Kidney epithelial cell (primary cell): ENCODE data around the gene BAD. TPM values are rescaled to one million over a fixed set of nuclear protein-coding genes. Genes with fewer than 3 reads are reported as not detected.
"Not testable (repeated sequence)": the region's sequence is repeated elsewhere in the genome, so short reads cannot be mapped to it uniquely, and the experiment has no call there.

Experiments used
- DNase-seq: peaks from one replicate; pipeline ENCODE4 v3.0.0-alpha.2; 2010; ENCODE audit warnings: low read depth
- H3K27me3 ChIP-seq: 2 replicates; pipeline ENCODE4 v1.6.0; 2011; ENCODE audit warnings: low read length; ENCODE audit not compliant: control insufficient read depth, insufficient read depth
- H3K36me3 ChIP-seq: 2 replicates; pipeline ENCODE4 v1.5.1; 2011; ENCODE audit warnings: low read length; ENCODE audit not compliant: control insufficient read depth, insufficient read depth
- H3K4me3 ChIP-seq: 2 replicates; pipeline ENCODE4 v1.5.1; 2011; ENCODE audit warnings: low read depth, mild to moderate bottlenecking, control low read depth, low read length
- total RNA-seq: library from RNA; depleted of rRNA; stranded (reverse); fragments of >200 nt; gene quantifications from 2 replicates; pipeline ENCODE4 v1.2.3, GENCODE V29; 2015
- TF ChIP-seq, protein P1 (sequence below): IDR thresholded peaks from 2 replicates; pipeline ENCODE4 v1.5.1; 2011; ENCODE audit warnings: mild to moderate bottlenecking, moderate library complexity, low read length, control low read depth, inconsistent platforms; ENCODE audit not compliant: insufficient read depth, poor library complexity, severe bottlenecking

Gene BAD
- total RNA-seq, 1 donor from 2014 or later: 118 TPM

DNA sequence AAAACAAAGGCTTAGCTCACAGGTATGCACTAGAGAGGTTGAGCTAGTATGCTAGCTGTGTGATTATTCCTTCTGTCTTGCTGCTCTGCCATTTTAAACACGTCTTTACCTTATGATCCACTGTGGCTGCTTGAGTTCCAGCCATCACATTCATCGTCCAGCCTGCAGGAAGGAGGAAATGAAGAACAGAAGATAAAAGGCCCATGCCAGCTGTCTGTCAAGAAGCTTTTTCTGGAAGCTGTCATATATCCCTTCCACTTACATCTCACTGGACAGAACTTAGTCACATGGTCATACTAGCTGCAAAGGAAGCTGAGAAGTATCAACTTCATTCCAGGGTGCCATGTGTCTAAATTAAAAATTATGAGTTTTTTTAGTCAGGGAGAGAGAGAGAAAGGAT, 42.9 kb upstream of the BAD start:
- TF ChIP-seq, protein P1, sequence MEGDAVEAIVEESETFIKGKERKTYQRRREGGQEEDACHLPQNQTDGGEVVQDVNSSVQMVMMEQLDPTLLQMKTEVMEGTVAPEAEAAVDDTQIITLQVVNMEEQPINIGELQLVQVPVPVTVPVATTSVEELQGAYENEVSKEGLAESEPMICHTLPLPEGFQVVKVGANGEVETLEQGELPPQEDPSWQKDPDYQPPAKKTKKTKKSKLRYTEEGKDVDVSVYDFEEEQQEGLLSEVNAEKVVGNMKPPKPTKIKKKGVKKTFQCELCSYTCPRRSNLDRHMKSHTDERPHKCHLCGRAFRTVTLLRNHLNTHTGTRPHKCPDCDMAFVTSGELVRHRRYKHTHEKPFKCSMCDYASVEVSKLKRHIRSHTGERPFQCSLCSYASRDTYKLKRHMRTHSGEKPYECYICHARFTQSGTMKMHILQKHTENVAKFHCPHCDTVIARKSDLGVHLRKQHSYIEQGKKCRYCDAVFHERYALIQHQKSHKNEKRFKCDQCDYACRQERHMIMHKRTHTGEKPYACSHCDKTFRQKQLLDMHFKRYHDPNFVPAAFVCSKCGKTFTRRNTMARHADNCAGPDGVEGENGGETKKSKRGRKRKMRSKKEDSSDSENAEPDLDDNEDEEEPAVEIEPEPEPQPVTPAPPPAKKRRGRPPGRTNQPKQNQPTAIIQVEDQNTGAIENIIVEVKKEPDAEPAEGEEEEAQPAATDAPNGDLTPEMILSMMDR: no peak
- no peak for DNase-seq

DNA sequence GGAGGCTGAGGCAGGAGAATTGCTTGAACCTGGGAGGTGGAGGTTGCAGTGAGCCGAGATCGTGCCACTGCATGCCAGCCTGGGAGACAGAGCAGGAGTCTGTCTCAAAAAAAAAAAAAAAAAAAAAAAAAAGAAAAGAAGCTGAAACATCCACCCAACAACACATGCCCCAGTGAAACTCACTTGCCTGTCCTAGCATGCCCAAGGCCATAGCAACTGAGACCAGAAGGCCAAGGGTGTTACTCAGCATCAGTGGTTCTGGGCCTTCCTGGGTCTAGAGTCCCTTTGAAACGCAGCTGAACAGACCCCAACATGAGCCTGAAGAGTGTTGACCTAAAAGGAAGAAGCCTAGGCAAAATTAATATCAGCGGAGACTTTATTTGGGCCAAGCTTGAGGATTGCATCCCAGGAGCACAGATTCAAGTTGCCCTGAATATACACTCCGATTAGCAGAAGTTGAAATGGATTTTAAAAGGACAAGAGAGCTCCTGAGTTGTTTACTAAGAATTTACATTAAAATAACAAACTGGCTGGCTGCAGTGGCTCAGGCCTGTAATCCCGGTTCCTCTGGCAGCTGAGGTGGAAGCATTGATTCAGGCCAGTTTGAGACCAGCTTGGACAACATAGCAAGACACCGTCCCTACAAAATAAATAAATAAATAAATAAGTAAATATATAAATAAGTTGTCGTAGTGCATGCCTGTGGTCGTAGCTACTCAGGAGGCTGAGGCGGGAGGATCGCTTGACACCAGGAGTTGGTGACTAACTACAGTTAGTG, 40.4 kb upstream of the BAD start:
- Histone ChIP-seq H3K27me3 (no peaks in the 10 kb centered on the region), H3K36me3 (peaks cover 3% of the 10 kb centered on the region), H3K4me3 (no peak overlapping the region)
- DNase-seq: no peak
- TF ChIP-seq, protein P1: no peak

More for the DNA sequence above, 42.9 kb upstream of the BAD start:
- Histone ChIP-seq H3K4me3 (no peak overlapping the region), H3K36me3 (peaks cover under 1% of the 10 kb centered on the region), H3K27me3 (no peaks in the 10 kb centered on the region)

- H3K36me3 ChIP-seq, H3K4me3 ChIP-seq, DNase-seq, H3K27me3 ChIP-seq: not testable (repeated sequence)
Observed at GRCh38 chr11:64323984-64324383, 39.5 kb upstream of the BAD start.

DNA sequence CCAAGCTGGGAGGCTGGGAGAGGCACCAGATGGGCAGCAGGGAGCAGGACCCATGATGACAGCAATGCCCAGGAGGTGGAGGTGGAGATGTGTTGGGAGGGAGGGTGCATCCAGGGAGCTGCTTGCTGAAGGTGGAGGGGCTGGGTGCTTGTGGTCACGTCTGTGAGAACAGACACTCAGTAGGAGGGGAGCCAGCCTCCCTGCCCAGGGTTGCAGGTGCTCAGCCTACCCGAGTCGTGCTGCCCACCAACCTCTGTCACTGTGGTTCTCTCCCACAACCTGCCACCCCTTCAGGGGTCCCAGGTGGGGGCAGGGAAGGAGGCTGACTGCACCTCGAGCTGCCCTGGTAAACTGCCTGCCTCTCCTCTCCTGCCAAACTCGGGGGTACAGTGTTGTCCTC, 38.9 kb upstream of the BAD start:
- no peak for DNase-seq
- H3K36me3 ChIP-seq: peaks cover 3% of the 10 kb centered on the region
- H3K4me3 ChIP-seq: no peak overlapping the region
- H3K27me3 ChIP-seq: no peaks in the 10 kb centered on the region
- TF ChIP-seq, protein P1: no peak

DNA sequence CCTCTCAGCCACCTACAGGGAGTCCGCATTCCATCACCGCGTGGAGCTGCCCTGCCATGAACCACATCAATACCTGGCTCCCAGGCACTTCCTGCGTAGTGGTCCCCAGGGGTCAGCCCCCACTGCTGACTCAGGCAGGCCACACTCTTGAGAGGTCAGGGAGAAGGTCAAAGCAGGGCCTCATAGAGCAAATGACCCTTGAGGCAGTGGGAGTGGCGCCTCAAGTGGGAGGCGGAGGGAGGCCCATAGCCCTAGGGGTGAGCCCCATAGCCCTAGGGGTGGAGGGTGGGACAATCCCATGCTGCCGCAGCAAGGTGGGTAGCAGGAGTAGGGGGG, 38.4 kb upstream of the BAD start:
- TF ChIP-seq, protein P1: no peak
- H3K27me3 ChIP-seq: no peaks in the 10 kb centered on the region
- H3K4me3 ChIP-seq: no peak overlapping the region
- peaks cover 3% of the 10 kb centered on the region for H3K36me3 ChIP-seq
- DNase-seq: no peak

DNA sequence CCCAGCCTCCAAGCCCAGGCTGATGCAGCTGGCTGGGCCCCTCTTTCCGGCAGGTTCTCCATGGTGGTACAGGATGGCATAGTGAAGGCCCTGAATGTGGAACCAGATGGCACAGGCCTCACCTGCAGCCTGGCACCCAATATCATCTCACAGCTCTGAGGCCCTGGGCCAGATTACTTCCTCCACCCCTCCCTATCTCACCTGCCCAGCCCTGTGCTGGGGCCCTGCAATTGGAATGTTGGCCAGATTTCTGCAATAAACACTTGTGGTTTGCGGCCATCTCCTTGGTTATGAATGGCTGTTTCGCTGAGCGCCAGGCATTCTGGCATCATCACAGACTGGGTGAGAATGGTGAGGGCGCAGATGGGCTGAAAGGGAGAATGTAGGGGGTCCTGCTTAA, 37.1 kb upstream of the BAD start:
- TF ChIP-seq, protein P1: no peak
- Histone ChIP-seq H3K27me3 (no peaks in the 10 kb centered on the region), H3K4me3 (no peak overlapping the region), H3K36me3 (peaks cover 3% of the 10 kb centered on the region)
- DNase-seq: no peak
